HEK293 (cell line): Measurements from ENCODE around the gene GARIN5A.

ENCODE experiments used
- CTCF ChIA-PET: fragments of 350-600 bp; formaldehyde crosslinking; extraction: SDS; loops from one replicate; lab custom pipeline; 2021; ENCODE audit warnings: antibody characterized with exemption; lab: Yijun Ruan, JAX
- POLR2A ChIA-PET: fragments of 300-600 bp; formaldehyde crosslinking; extraction: SDS; loops from one replicate; lab custom pipeline; 2020; ENCODE audit warnings: antibody characterized with exemption, inconsistent platforms; lab: Yijun Ruan, JAX
- H3K27ac ChIP-seq: fragments of 200-500 bp; sonication (Bioruptor generic); 2 replicates; pipeline ENCODE4 v1.5.1; 2014; ENCODE audit warnings: low read depth, low read length, control low read depth, inconsistent platforms; ENCODE audit errors: extremely low read depth
- H3K36me3 ChIP-seq, 2 experiments: fragments of 200-500 bp in 1 of 2; sonication (Bioruptor generic) in 1 of 2; 1 replicate in 1 of 2; 2 replicates in 1 of 2; pipeline ENCODE4 v1.5.1; 2014 to 2017; ENCODE audit warnings: inconsistent platforms in 2 of 2, low read length in 2 of 2; ENCODE audit not compliant: control insufficient read depth in 2 of 2, insufficient read depth in 1 of 2
- H3K4me1 ChIP-seq: fragments of 200-500 bp; sonication (Bioruptor generic); 2 replicates; pipeline ENCODE4 v1.5.1; 2014; ENCODE audit warnings: mild to moderate bottlenecking, low read length, inconsistent platforms; ENCODE audit not compliant: control insufficient read depth, insufficient read depth
- H3K4me3 ChIP-seq: 2 replicates; pipeline ENCODE4 v1.5.1; 2011; ENCODE audit warnings: low read depth, mild to moderate bottlenecking, control low read depth, low read length, moderate library complexity
- H3K9me3 ChIP-seq: fragments of 200-500 bp; sonication (Bioruptor generic); 2 replicates; pipeline ENCODE4 v1.5.1; 2014; ENCODE audit warnings: low read depth, low read length, inconsistent platforms; ENCODE audit not compliant: control insufficient read depth, insufficient read depth
- BCL11A ChIP-seq: fragments of 450-650 bp; formaldehyde crosslinking; IDR thresholded peaks from 2 replicates; pipeline ENCODE4 v1.5.1; 2016; ENCODE audit warnings: low read depth, missing biosample characterization, missing genetic modification characterization
- GLIS2 ChIP-seq: fragments of 450-650 bp; formaldehyde crosslinking; IDR thresholded peaks from 2 replicates; pipeline ENCODE4 v1.5.1; 2016; ENCODE audit warnings: missing biosample characterization, missing genetic modification characterization
- KLF8 ChIP-seq: fragments of 450-650 bp; formaldehyde crosslinking; IDR thresholded peaks from 2 replicates; pipeline ENCODE4 v1.5.1; 2016; ENCODE audit warnings: missing biosample characterization, missing genetic modification characterization
- SP7 ChIP-seq: fragments of 450-650 bp; formaldehyde crosslinking; IDR thresholded peaks from 2 replicates; pipeline ENCODE4 v1.5.1; 2016; ENCODE audit warnings: missing biosample characterization, missing genetic modification characterization
- ZFHX2 ChIP-seq: fragments of 450-650 bp; formaldehyde crosslinking; conservative IDR thresholded peaks from 2 replicates; pipeline ENCODE4 v1.5.1; 2016; ENCODE audit warnings: missing biosample characterization, missing genetic modification characterization
- ZIC2 ChIP-seq: fragments of 450-650 bp; formaldehyde crosslinking; IDR thresholded peaks from 2 replicates; pipeline ENCODE4 v1.5.1; 2016; ENCODE audit warnings: missing biosample characterization, missing genetic modification characterization
- ZNF214 ChIP-seq: fragments of 450-650 bp; formaldehyde crosslinking; IDR thresholded peaks from 2 replicates; pipeline ENCODE4 v1.5.1; 2017; ENCODE audit warnings: missing biosample characterization, mild to moderate bottlenecking, missing genetic modification characterization, borderline replicate concordance
- ZNF221 ChIP-seq: fragments of 450-650 bp; formaldehyde crosslinking; IDR thresholded peaks from 2 replicates; pipeline ENCODE4 v1.5.1; 2017; ENCODE audit warnings: missing biosample characterization, missing genetic modification characterization, borderline replicate concordance
- ZNF223 ChIP-seq: fragments of 450-650 bp; formaldehyde crosslinking; IDR thresholded peaks from 2 replicates; pipeline ENCODE4 v1.5.1; 2016; ENCODE audit warnings: missing biosample characterization, missing genetic modification characterization
- ZNF302 ChIP-seq: fragments of 450-650 bp; formaldehyde crosslinking; IDR thresholded peaks from 2 replicates; pipeline ENCODE4 v1.5.1; 2016; ENCODE audit warnings: missing biosample characterization, missing genetic modification characterization, low read depth
- ZNF311 ChIP-seq: fragments of 450-650 bp; formaldehyde crosslinking; IDR thresholded peaks from 2 replicates; pipeline ENCODE4 v1.5.1; 2017; ENCODE audit warnings: missing biosample characterization, missing genetic modification characterization, borderline replicate concordance
- ZNF341 ChIP-seq: fragments of 450-650 bp; formaldehyde crosslinking; IDR thresholded peaks from 2 replicates; pipeline ENCODE4; 2016; ENCODE audit warnings: low read depth, missing biosample characterization, missing genetic modification characterization
- ZNF510 ChIP-seq: fragments of 450-650 bp; formaldehyde crosslinking; IDR thresholded peaks from 2 replicates; pipeline ENCODE4 v1.5.1; 2018; ENCODE audit warnings: mild to moderate bottlenecking, missing genetic modification characterization, missing biosample characterization; ENCODE audit not compliant: insufficient replicate concordance
- ZNF621 ChIP-seq: fragments of 450-650 bp; formaldehyde crosslinking; IDR thresholded peaks from 2 replicates; pipeline ENCODE4 v1.5.1; 2017; ENCODE audit warnings: missing biosample characterization, missing genetic modification characterization
- ZNF623 ChIP-seq: fragments of 450-650 bp; formaldehyde crosslinking; IDR thresholded peaks from 2 replicates; pipeline ENCODE4 v1.5.1; 2016; ENCODE audit warnings: missing biosample characterization, missing genetic modification characterization
- ZNF654 ChIP-seq: fragments of 450-650 bp; formaldehyde crosslinking; IDR thresholded peaks from 2 replicates; pipeline ENCODE4 v1.5.1; 2016; ENCODE audit warnings: low read depth, missing biosample characterization, missing genetic modification characterization
- TF ChIP-seq, protein P1 (sequence below): IDR thresholded peaks from 2 replicates; pipeline ENCODE4 v1.6.1; 2011; ENCODE audit warnings: mild to moderate bottlenecking, low read depth, low read length, borderline replicate concordance
- TF ChIP-seq, protein P2 (sequence below): fragments of 450-650 bp; formaldehyde crosslinking; IDR thresholded peaks from 2 replicates; pipeline ENCODE4 v1.5.1; 2016; ENCODE audit warnings: missing biosample characterization, missing genetic modification characterization
- TF ChIP-seq, protein P3 (sequence below): fragments of 450-650 bp; formaldehyde crosslinking; IDR thresholded peaks from 2 replicates; pipeline ENCODE4 v1.5.1; 2017; ENCODE audit warnings: missing biosample characterization, missing genetic modification characterization
- TF ChIP-seq, protein P4 (sequence below): fragments of 450-650 bp; formaldehyde crosslinking; IDR thresholded peaks from 2 replicates; pipeline ENCODE4 v1.5.1; 2016; ENCODE audit warnings: missing biosample characterization, missing genetic modification characterization
- TF ChIP-seq, protein P5 (sequence below): fragments of 450-650 bp; formaldehyde crosslinking; IDR thresholded peaks from 2 replicates; pipeline ENCODE4 v1.5.1; 2016; ENCODE audit warnings: missing biosample characterization, missing genetic modification characterization

Gene GARIN5A

DNA sequence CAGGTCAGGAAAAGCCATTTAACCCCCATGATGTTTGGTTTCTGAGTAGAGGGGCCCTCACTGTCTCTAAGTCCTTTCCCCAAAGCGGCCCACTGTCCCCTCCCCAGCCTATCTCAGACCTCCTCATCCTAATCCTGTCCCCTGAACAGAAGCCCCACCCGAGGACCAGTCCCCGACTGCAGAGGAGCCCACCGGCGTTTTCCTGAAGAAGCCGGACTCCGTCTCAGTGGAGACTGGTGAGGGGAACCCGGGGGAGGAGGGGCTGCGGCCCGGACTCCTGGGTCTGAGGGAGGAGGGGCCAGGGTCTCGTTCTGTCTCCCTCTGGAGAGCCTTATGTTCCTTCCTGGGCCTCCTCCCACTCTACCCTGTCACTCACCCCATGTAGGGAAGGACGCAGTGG is 41.0 kb downstream of the GARIN5A start:
- H3K4me1 ChIP-seq: peaks cover 11% of the 10 kb centered on the region
- H3K36me3 ChIP-seq: no peaks in the 10 kb centered on the region
- ChIA-PET POLR2A (no interaction called here), CTCF (interaction anchor here (0.6 kb wide), 1 partner anchor 11 kb away, joined by 3 read pairs; no protein-coding TSS in a partner anchor)
- H3K27ac ChIP-seq: no peak overlapping the region
- TF ChIP-seq, protein P1, sequence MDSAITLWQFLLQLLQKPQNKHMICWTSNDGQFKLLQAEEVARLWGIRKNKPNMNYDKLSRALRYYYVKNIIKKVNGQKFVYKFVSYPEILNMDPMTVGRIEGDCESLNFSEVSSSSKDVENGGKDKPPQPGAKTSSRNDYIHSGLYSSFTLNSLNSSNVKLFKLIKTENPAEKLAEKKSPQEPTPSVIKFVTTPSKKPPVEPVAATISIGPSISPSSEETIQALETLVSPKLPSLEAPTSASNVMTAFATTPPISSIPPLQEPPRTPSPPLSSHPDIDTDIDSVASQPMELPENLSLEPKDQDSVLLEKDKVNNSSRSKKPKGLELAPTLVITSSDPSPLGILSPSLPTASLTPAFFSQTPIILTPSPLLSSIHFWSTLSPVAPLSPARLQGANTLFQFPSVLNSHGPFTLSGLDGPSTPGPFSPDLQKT: no peak
- TF ChIP-seq ZNF223 (tag by site-specific recombination) (no peak), ZNF311 (tag by site-specific recombination) (no peak), ZNF214 (tag by site-specific recombination) (no peak), ZNF341 (tag by site-specific recombination) (no peak), ZNF510 (tag by site-specific recombination) (no peak)
- TF ChIP-seq, protein P2, sequence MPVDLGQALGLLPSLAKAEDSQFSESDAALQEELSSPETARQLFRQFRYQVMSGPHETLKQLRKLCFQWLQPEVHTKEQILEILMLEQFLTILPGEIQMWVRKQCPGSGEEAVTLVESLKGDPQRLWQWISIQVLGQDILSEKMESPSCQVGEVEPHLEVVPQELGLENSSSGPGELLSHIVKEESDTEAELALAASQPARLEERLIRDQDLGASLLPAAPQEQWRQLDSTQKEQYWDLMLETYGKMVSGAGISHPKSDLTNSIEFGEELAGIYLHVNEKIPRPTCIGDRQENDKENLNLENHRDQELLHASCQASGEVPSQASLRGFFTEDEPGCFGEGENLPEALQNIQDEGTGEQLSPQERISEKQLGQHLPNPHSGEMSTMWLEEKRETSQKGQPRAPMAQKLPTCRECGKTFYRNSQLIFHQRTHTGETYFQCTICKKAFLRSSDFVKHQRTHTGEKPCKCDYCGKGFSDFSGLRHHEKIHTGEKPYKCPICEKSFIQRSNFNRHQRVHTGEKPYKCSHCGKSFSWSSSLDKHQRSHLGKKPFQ: no peak
- H3K9me3 ChIP-seq: no peaks in the 10 kb centered on the region
- H3K4me3 ChIP-seq: no peak overlapping the region

DNA sequence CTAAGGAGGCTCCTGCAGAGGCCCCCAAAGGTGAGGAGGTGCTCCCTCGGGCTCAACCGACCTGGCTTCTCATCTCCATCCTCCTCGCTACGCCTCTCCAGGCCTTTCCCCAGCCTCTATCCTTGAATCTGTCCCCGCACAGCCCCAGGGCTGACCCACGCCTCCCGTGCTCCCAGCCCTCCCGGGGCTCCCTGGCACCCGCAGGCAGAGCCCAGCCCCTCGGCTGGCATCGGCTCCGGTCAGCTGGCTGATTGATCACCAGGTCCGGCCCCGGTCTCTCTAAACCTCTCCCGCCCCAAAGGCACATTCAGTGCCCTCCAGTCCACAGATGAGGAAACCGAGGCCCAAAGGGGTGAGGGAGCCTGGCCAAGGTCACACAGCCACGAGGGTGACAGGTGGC is 41.4 kb downstream of the GARIN5A start:
- CTCF ChIA-PET: interaction anchor here (0.5 to 0.6 kb wide), 2 partner anchors 10 to 81 kb away, joined by 3 read pairs; no protein-coding TSS in a partner anchor

DNA sequence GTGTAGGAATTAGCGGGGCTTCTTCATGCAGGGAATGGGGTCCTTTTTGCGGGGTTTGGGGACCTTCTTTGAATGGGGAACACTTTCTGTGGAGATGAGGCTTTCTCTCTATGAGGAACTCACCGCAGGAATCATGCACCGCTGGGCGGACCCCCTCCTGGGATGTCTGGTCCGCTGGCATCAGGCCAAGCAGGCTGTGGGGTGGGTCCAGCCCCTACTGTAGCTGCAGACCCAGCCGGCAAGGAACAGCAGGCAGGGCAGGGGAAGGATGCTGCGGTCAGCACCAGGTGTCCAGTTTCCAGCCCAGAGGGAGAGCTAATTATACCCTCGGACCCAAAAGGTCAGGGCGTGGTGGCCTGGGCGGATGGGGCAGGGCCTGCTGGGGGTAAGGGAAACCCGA is 42.1 kb downstream of the GARIN5A start:
- H3K36me3 ChIP-seq: no peaks in the 10 kb centered on the region
- POLR2A ChIA-PET: no interaction called here
- peaks cover 11% of the 10 kb centered on the region for H3K4me1 ChIP-seq
- H3K4me3 ChIP-seq: no peak overlapping the region
- H3K9me3 ChIP-seq: no peaks in the 10 kb centered on the region
- CTCF ChIA-PET: interaction anchor here (0.5 to 0.6 kb wide), 2 partner anchors 11 to 82 kb away, joined by 3 to 5 read pairs; no protein-coding TSS in a partner anchor
- H3K27ac ChIP-seq: no peak overlapping the region
- TF ChIP-seq ZNF654 (tag by site-specific recombination): no peak
- TF ChIP-seq ZNF311 (tag by site-specific recombination): no peak
- no peak for TF ChIP-seq ZNF621 (tag by site-specific recombination)
- TF ChIP-seq ZNF302 (tag by site-specific recombination): no peak
- TF ChIP-seq BCL11A: no peak
- TF ChIP-seq, protein P3, sequence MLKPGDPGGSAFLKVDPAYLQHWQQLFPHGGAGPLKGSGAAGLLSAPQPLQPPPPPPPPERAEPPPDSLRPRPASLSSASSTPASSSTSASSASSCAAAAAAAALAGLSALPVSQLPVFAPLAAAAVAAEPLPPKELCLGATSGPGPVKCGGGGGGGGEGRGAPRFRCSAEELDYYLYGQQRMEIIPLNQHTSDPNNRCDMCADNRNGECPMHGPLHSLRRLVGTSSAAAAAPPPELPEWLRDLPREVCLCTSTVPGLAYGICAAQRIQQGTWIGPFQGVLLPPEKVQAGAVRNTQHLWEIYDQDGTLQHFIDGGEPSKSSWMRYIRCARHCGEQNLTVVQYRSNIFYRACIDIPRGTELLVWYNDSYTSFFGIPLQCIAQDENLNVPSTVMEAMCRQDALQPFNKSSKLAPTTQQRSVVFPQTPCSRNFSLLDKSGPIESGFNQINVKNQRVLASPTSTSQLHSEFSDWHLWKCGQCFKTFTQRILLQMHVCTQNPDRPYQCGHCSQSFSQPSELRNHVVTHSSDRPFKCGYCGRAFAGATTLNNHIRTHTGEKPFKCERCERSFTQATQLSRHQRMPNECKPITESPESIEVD (tag by site-specific recombination): no peak
- TF ChIP-seq, protein P4, sequence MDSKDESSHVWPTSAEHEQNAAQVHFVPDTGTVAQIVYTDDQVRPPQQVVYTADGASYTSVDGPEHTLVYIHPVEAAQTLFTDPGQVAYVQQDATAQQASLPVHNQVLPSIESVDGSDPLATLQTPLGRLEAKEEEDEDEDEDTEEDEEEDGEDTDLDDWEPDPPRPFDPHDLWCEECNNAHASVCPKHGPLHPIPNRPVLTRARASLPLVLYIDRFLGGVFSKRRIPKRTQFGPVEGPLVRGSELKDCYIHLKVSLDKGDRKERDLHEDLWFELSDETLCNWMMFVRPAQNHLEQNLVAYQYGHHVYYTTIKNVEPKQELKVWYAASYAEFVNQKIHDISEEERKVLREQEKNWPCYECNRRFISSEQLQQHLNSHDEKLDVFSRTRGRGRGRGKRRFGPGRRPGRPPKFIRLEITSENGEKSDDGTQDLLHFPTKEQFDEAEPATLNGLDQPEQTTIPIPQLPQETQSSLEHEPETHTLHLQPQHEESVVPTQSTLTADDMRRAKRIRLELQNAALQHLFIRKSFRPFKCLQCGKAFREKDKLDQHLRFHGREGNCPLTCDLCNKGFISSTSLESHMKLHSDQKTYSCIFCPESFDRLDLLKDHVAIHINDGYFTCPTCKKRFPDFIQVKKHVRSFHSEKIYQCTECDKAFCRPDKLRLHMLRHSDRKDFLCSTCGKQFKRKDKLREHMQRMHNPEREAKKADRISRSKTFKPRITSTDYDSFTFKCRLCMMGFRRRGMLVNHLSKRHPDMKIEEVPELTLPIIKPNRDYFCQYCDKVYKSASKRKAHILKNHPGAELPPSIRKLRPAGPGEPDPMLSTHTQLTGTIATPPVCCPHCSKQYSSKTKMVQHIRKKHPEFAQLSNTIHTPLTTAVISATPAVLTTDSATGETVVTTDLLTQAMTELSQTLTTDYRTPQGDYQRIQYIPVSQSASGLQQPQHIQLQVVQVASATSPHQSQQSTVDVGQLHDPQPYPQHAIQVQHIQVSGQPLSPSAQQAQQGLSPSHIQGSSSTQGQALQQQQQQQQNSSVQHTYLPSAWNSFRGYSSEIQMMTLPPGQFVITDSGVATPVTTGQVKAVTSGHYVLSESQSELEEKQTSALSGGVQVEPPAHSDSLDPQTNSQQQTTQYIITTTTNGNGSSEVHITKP: peak; percentile 79
- no peak for TF ChIP-seq ZNF221 (tag by site-specific recombination)
- peak; percentile 84 for TF ChIP-seq SP7 (tag by site-specific recombination)
- peak; percentile 92 for TF ChIP-seq ZIC2 (tag by site-specific recombination)
- TF ChIP-seq ZFHX2 (tag by site-specific recombination): no peak
- TF ChIP-seq KLF8 (tag by site-specific recombination): no peak
- TF ChIP-seq GLIS2 (tag by site-specific recombination): peak; percentile 65
- TF ChIP-seq, protein P5, sequence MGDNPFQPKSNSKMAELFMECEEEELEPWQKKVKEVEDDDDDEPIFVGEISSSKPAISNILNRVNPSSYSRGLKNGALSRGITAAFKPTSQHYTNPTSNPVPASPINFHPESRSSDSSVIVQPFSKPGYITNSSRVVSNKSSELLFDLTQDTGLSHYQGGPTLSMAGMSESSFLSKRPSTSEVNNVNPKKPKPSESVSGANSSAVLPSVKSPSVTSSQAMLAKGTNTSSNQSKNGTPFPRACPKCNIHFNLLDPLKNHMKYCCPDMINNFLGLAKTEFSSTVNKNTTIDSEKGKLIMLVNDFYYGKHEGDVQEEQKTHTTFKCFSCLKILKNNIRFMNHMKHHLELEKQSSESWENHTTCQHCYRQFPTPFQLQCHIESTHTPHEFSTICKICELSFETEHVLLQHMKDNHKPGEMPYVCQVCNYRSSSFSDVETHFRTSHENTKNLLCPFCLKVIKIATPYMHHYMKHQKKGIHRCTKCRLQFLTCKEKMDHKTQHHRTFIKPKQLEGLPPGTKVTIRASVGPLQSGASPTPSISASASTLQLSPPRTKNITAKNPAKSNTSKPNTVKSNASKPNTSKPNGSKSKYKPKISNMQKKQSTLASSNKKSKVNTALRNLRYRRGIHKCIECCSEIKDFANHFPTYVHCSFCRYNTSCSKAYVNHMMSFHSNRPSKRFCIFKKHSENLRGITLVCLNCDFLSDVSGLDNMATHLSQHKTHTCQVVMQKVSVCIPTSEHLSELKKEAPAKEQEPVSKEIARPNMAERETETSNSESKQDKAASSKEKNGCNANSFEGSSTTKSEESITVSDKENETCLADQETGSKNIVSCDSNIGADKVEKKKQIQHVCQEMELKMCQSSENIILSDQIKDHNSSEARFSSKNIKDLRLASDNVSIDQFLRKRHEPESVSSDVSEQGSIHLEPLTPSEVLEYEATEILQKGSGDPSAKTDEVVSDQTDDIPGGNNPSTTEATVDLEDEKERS (tag by site-specific recombination): no peak

More for the DNA sequence above, 41.4 kb downstream of the GARIN5A start:
- H3K4me1 ChIP-seq: peaks cover 11% of the 10 kb centered on the region
- H3K9me3 ChIP-seq: no peaks in the 10 kb centered on the region
- H3K4me3 ChIP-seq: no peak overlapping the region
- H3K36me3 ChIP-seq: no peaks in the 10 kb centered on the region
- TF ChIP-seq ZNF623 (tag by site-specific recombination): no peak
- no peak overlapping the region for H3K27ac ChIP-seq
- POLR2A ChIA-PET: no interaction called here
